HG03575 (cell line): ENCODE data around the gene ZNF143.

ENCODE experiments used
- ATAC-seq: cut with Tn5 transposase; IDR thresholded peaks from one replicate; pipeline ENCODE4 v1.9.1; 2021; ENCODE audit not compliant: unreplicated experiment, insufficient number of reproducible peaks, low FRiP score; ENCODE audit errors: extremely low read depth

ZNF143 gene

DNA sequence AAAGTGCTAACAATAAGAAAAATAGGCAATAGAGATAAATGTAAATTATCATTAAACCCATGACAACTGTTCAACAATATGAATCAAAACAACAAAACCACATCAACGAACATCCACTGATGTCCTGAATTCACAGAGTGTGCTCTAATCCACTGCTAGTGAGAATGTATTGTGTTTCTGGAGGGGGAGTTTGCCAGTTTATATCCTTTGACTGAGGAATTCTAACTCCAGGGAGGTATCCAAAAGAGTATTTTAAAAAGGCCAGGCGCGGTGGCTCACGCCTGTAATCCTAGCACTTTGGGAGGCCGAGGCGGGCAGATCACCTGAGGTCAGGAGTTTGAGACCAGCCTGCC lies 110.9 kb downstream of the ZNF143 start:
- ATAC-seq: no peak

DNA sequence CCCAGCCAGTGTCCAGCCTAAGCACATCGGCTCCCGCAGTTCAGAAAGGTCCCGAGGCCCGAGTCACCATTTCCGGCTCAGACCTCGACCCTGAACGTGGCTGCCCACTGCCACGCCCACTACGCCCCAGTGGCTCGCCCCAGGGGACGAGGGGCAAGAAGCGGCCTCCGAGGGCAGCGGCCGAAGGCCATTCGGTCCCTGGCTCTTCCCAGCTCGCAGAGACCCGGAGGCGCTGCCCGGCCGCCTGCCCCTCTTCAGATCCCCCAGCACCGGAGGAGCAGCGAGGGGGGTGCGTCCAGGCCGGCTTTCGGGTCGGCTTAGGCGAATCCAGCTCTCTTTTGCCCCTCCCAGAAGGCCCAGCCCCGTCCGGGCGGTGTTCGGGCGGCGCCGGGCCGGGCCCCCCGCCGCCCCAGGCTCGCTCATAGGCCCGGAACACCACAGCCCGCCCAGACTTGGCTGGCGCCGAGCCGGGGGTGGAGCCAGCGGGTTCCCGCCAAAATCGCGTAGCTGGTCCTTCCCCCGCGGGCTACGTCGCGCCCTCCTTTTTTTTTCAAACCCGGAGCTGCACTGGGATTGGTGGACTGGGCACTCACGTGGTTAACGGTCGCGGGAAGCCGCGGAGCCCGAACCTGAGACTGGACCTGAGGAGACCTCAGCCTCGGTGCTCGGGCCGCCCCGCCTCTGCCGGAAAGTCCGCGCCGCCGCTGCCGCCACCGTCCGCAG lies 112.4 kb downstream of the ZNF143 start, which contains the start of gene WEE1:
Gene WEE1, plus strand, starts transcription at position 619 of the 723 bp plus-strand sequence. CDS start 264 bp downstream, outside the sequence.
- peak; percentile 45 for ATAC-seq

DNA sequence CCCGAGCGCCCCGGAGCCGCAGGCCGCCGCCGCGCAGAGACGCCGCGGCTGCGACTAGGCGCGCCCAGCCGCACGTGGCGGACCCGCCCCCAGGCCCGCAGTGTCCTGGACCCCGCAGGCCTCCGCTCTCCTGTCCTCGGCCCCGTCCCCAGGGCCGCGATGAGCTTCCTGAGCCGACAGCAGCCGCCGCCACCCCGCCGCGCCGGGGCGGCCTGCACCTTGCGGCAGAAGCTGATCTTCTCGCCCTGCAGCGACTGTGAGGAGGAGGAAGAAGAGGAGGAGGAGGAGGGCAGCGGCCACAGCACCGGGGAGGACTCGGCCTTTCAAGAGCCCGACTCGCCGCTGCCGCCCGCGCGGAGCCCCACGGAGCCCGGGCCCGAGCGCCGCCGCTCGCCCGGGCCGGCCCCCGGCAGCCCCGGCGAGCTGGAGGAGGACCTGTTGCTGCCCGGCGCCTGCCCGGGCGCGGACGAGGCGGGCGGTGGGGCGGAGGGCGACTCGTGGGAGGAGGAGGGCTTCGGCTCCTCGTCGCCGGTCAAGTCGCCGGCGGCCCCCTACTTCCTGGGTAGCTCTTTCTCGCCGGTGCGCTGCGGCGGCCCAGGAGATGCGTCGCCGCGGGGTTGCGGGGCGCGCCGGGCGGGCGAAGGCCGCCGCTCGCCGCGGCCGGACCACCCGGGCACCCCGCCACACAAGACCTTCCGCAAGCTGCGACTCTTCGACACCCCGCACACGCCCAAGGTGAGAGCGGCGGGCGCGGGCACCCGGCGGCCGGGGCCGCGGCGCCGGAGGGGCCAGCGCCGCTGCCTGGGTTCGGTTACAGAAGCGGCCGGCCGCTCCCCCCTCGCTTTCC lies 113.2 kb downstream of the ZNF143 start:
- ATAC-seq: peak; percentile 3

DNA sequence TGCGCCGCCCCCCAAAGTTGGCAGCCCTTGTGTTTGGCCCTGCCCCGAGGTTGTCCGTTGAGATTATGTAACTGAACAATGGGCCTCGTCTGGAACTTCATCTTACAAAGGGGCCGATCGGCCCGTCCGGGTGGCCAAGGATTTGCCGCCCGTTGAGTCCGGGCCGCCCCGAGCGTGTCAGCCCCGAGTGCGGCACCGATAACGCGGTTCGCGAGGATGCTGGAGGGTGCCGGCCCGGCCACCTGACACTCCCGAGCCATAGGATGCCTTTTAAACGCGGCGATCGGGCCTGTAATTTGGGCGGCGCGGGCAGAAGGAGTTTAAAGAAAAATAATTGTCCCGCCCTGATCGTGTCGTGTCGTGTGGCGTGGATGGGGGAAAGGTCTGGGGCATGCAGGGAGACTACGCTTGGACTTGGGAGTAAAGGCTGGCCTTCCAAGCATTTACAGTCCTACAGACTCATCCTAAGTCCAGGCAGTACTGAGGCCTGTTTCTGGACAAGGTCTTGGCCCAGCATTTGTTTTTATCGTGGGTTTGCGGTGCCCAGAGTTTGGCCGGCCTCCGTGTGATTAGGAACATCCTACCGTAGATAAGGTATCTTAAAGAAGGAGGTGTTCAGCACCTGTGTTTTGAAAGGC lies 113.9 kb downstream of the ZNF143 start:
- ATAC-seq: no peak

DNA sequence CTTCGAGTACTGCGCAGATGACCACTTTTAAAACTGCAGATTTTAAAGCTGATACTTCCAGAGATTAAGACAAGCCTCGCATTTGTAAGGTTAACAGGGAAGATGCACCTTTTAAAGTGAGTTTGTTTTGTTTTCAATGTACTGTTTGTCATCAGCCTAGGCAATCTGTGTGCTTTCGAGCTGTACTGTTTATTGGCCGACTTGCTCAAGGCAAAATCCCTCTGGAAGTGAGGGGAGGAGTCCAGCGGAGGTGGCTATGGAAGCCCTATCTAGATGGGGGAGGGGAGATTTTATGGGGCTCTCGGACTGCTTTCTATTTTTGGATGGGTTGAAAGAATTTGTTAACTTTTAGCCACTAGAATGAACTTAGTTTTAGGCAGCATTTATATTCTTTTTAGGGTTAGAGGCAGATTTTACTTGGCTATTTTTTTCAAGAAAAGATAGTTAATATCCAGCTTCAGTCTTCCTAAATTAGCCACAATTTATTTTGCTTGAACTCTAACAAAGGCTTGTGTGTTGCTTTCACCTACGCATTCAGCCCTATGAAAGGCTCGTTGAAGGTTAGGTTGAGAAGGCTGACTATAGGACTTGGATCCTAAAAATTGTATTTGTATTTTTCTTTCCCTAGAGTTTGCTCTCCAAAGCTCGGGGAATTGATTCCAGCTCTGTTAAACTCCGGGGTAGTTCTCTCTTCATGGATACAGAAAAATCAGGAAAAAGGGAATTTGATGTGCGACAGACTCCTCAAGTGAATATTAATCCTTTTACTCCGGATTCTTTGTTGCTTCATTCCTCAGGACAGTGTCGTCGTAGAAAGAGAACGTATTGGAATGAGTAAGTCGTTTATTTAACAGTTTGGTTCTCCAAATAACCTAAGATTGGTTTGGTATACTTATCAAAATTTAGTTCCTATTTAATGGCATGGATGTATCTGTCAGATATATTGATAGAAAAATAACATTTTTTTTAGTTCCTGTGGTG lies 114.7 kb downstream of the ZNF143 start:
- no peak for ATAC-seq

DNA sequence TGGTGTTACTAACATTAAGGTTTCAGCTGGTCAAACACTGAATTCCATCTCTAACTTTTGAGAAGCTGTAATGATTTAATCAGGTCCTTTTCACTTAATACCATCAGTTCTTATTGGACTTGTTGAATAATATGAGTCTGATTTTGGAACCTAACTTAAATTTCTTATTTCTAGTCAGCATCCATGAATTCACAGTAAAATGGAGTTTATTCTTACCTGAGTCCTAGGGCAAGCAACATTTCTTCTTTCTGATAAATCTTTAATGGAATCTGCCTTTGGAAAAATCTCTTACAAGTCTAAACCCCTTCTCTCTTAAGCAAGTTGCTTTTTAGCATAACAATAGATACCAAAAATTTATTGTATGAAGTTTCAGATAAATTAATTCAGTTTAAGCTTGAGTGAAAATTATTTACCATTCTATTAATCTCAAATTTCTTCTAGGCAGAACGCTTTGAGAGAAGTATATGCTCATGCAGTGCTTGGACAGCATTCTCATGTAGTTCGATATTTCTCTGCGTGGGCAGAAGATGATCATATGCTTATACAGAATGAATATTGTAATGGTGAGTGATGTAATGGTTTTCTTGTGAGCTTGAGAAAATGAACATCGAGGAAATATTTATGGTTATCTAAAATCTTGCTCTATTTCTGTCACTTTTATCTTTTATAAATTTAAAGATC lies 116.0 kb downstream of the ZNF143 start:
- ATAC-seq: no peak

DNA sequence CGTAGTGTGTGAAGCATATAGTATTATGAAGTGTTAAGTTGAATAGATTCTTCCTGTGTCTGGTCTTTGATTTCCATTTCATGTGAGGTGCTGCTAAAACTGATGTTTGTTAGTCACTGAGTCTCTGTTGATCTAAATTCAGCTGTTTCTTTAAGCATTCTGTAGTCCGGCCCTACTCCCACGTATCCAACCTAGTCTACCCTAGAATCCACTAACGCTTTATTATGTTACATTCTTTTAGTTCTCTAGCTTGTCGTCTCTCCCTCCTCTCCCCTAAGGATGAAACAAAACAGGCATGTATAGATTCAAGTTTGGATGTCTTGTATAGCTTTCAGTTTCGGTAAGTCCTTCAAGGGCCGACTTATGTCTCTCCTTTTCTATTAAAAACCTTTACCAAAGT lies 116.7 kb downstream of the ZNF143 start:
- ATAC-seq: no peak
